ENCODE measurements around the gene FTO. TPM values are rescaled to one million over a fixed set of nuclear protein-coding genes. Genes with fewer than 3 reads are reported as not detected.

The FTO gene
- total RNA-seq, 1 donor from 2014 or later: 67.7 TPM

DNA sequence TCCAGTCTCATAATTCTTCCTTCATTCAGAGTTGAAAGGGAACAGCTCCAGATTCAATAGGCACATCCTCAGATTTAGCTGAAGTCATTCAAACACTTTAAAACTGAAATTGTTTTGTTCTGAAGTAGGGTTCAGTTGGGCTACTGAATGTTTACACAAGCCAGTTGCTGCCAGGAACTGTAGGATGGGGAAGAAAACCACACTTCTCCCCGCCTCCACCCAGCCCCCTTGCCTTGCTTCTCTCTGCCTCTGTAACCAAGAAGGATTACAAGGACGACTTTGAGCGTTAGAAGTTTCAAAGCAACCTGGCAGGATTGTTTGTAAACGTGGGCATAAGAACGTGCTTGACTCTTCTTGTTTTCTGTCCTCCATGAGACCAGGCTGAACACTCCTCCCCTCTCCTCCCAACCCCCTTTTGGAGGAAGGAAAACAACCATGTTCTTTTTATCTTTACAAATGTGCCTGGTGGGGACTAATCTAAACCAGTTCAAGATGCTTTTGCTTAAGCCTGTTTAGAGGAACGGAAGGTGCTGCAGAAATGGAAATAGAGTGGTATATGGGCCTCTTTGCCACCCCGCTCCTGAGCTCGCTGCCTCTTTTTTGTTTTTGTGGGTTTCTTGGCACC is 287.9 kb downstream of the FTO start:
- intact Hi-C loops (cut with micrococcal nuclease): no loop called here

DNA sequence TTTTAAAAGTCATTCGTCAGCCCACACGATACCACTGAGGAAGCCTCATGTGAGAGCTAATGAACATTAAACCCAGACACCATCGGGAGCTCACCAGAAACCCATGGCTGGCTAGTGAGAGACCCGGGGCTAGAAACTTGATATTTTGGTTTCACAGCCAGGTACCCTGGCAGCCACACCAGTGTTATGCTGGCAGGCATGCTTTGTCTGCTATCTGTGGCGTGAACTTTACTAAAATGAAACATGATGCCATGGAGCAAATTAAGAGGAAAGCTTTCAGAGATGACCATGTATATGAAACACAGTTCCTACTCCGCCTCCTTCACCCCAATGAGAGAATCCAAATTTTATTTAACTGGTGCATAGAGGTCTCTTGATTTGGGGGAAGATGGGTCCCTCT is 291.4 kb downstream of the FTO start:
- intact Hi-C loops (cut with micrococcal nuclease): no loop called here

DNA sequence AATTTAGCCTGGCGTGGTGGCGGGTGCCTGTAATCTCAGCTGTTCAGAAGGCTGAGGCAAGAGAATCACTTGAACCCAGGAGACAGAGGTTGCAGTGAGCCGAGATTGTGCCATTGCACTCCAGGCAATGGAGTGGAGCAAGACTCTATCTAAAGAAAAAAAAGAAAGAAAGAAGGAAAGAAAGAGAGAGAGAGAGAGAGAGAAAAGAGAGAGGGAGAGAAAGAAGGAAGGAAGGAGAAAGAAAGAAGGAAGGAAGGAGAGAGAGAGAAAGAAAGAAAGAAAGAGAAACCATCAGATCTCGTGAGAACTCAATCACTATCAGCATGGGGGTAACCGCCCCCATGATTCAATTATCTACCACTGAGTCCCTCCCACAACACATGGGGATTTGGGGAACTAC is 293.0 kb downstream of the FTO start:
- intact Hi-C loops (cut with micrococcal nuclease): no loop called here

DNA sequence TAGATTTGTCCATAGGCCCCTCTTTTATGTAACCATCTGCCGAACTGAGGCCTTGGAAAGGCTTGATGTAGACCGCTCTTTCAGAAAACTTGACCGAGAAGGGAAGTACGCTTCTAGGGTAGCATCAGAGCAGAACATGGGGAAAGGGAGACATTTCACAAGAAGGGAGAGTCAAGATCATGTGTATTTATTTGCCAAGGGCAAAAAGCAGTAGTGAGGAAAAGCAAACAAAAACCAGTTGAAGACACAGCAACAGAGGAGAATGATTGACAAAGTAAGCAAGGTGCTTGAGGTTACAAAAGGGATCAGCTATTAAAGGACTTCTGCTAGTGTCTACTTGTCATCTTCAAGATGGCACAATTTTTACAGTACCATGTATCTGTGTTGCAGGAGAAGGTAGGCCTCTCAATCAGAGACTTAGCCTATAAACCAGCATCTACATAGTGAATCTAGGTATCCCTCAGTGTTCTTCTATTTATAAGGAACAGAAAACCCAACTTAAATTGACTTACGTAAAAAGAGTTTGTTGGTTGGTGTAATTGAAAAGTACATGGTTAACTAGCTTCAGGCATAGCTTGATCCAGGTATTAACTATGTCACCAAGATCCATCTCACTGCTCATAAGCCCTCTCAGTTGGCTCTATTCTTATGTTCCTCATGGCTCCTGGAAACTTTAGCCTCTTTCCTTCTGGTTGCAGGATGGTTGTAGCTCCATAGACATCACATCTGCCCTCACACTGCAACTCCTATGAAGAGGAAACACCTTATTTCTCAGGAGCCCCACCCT is 294.3 kb downstream of the FTO start:
- intact Hi-C loops (cut with micrococcal nuclease): no loop called here

DNA sequence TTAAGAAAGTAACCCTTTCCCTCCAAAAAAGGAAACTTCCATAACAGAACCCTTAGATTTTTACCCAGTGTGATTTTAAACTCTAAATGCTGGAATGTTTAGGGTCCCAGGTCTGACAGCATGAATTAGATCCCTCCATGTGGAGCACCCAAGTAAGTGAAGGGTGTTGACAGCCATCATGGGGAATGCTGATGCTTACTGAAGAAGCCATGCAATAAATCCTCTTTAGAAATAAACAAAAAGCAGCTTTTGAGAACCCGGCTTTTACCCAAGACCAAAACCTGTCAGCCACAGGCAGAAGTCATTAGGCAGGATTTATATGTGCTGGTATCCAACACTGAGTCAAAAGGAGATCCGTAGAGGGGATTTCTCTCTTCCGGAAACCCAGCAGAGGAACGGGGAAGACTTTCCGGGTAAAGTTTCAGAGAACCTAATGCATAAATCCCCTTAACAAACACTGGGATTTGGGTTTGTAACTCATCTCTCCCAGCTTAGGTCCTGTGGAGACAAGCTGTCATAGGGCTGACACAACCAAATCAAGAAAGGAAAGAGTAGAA is 295.1 kb downstream of the FTO start:
- intact Hi-C loops (cut with micrococcal nuclease): no loop called here

DNA sequence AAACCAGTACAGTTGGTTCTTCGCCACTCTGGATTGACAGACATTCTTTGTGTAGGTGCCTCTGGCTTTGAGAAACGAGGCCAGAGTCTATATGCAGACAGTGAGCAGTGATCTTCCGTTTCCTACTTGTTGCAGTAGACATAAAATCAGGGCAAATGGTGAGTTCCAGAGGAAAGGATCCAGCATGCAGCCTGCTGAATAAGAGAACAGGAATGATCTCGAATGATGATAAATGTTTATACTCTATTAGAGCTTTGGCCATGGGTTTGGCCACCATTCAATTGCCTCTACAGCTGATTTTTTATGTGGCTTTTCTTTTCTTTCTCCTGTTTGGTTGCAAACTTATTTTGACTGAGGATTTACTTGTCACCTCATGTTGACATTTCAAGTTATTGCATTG is 295.9 kb downstream of the FTO start:
- intact Hi-C loops (cut with micrococcal nuclease): no loop called here

DNA sequence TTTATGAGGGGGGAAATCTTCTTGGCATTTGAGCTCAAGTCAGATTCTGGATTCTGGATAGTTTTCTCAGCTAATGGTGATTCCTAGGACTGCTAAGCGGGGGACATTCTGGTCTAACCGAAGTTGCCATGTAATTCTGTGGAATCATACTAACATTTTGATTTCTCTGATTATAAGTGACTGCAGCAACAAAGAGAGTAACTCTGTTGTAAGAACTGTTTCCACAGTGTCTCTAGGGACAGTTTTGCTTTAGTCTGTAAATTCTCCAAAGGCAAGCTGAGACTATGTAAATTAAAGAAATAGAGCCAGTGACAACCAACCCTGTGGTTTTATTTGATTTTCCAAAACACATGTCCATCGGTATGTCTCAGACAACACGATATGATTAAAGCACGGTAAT is 296.4 kb downstream of the FTO start:
- intact Hi-C loops (cut with micrococcal nuclease): no loop called here

DNA sequence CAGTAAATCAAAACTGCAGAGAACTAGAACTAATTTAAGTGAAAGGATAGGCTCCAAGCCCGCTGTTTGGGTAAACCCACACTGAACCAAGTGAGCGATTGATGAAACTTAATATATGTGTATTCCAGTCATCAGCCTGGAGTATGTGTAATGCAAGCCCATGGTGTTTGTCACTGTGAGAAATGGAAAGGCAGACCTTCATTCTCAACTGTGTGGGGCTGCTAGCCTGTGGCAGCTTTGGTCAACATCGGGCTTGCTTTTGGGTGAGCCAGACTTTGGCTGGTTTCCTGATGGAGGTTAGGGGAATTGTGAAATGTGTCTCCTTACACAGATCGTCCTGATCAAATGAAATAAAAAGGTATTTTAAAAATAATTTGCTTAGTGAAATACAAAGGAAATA is 302.7 kb downstream of the FTO start:
- intact Hi-C loops (cut with micrococcal nuclease): no loop called here

DNA sequence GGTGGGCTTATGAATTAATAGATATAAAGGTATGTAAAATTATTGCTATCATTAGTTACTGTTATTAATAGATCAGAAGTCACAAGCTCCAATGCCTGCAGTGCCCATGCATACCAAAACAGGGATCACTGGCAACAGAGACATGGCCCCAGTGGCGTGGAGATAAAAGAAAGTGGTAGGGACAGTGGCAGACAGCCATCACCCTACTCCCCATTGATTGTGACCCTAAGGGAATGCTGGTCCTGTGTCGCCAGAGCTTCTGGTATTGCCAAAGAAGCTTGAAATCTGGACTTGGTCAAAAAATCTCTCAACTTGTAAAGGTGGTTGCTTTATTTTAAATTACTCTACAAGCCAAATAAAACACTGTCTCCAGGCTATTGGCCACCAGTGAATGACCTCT is 303.5 kb downstream of the FTO start:
- intact Hi-C loops (cut with micrococcal nuclease): no loop called here

DNA sequence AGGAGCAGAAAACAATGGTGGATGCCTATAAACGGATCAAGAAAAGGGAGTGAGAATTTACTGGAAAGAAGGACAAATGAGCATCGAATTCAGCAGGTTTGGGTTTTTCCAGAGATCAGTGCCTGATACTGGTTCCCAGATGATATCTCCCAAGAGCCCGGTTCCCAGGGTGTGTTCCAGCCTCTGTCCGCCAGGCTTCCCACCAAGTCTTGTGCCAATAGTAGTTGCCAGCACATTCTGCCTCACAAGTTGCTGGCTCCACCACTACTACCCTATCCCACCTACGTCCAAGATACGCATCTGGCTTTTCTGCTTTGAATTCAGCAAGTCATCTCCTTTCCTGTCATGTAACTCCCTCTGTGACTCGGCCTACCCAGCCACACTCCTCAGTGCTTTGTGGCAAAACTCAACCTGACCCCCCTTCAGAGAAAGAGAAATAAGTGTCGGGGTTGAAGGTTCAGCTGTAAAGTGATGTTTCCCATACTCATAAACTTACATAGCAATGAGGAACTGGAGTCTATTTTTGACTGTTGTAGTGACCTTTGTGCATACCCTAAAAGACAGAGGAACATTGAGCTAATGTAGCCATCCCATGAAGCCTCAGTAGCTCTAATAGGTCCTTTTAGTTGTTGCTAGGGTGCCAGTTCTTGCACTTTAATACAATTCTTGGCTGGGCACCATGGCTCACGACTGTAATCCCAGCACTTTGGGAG is 305.7 kb downstream of the FTO start:
- intact Hi-C loops (cut with micrococcal nuclease): no loop called here

DNA sequence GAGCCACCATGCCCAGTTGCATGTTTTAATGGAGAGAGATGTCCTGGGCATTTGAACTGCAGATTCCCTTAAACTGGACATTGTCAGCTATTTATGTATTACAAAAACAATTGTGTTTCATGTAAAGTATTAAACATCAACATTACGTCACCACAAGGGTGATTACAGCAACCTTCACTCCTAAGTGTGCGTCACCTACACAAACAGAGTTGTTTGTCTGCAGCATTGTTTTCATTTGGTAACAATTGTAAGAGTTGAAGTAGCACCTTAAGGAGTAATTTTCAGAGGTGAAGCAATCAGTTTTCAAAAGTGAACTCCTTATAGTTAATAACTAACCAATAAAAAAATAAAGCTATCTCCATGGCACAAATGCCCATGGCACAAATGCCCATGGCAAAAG is 311.2 kb downstream of the FTO start:
- intact Hi-C loops (cut with micrococcal nuclease): no loop called here

DNA sequence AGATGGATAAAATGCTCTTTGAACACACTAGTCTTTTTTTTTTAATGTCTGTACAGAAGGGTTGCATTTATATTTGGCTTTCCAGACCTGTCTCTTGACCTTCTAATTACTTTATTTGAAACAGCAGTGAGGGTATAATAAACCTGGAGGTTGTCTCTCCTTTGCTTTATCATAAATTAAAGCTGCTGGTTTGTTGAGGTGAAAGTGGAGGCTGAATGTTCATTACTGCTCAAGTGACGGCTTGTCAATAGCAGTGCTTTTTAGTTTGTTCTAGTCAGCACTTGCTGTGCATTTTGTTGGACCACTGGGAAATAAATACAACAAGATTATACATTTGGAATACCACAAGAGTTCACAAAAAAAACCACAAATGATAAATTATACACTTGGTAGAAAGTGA is 318.4 kb downstream of the FTO start:
- intact Hi-C loops (cut with micrococcal nuclease): no loop called here

DNA sequence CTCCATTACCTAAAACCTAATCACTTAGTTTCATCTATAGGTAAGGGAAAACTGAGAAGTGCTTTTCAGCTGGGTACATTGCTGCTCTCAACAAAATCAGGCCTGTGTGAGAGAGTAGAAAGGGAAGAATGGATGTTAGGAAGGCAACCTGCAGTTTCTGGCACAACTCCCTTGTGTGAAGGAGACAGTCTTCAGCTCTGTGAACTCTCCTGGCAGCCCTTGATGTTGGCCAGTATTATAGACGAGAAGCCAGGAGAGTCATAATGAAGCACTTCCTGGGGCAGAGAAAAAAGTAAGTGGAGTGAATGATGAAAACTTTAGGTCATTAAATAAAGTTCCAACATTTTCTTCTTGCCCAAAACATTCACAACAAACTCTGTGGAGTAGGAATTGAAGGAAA is 322.5 kb downstream of the FTO start:
- intact Hi-C loops (cut with micrococcal nuclease): no loop called here

DNA sequence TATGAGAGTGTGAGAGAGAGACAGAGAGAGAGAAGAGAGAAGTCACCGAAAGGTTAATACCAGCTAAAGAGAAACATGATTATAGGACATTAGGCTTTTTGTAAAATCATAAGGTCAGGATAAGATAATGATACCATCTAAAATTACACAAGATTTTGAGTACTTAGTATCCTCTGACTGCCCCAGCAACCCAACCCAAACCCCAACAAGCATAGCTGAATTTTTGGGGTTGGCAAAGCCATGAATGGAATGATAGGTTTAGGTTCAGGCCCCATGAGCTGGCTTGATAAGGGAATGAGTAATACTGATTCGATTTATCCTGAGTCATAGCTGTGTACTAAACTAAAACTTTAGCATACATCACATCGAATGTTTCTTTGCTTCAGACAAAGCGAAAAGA is 323.1 kb downstream of the FTO start:
- intact Hi-C loops (cut with micrococcal nuclease): no loop called here

DNA sequence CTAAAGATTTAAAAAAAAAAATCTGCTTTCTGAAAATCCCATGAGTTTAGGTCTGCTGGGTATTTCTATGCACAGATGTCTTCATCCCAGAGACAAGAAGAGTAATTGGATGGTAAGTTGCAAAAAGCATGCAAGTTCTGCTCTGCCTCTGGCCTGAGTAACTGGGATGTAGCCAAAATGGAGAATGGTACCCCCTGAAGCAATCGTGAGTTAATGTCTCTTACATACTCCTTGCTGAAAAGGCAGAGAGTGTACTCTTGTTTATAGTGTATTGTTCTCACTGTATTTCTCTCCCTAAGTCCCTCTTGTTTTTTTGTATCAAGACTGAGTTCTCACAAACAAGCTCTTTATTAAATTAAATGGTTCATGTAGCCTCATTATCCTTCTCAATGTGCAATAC is 323.6 kb downstream of the FTO start:
- intact Hi-C loops (cut with micrococcal nuclease): no loop called here

DNA sequence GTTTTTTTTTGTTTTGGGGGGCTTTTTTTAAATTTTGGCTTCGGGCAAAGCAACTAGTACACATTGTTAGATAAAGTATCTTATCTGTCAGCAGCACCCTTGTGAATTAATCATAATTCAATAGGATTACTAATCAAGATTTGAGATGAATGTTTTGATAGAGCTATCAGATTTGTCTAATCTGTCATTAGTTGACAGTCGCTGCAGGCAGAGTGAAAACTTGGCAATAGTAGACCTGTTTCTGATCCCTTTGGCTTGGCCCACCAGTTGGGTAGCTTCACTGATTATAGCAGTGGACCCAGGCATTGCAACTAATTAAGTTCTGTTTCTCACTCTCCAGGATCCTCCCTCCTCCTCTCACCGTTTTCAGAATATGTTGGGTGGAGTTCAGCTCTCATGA is 324.0 kb downstream of the FTO start:
- intact Hi-C loops (cut with micrococcal nuclease): no loop called here

DNA sequence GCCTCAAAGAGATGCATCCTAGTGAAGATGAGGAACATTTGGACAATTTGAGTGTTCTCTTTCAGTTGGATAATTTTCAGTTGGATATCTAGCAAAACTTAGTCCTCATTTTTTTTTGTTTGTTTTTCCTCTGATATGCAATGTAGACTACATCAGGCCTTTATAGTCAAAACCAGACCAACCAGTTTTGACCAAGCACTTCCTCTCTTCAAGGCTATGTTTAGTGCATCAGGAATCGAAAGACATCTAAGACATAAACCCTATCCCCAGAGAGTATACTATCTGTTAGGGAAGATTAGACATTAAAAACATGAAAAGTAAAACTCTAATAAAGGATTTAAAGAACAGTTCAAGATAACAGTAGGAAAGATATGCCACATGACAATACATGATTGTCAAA is 326.5 kb downstream of the FTO start:
- intact Hi-C loops (cut with micrococcal nuclease): no loop called here

DNA sequence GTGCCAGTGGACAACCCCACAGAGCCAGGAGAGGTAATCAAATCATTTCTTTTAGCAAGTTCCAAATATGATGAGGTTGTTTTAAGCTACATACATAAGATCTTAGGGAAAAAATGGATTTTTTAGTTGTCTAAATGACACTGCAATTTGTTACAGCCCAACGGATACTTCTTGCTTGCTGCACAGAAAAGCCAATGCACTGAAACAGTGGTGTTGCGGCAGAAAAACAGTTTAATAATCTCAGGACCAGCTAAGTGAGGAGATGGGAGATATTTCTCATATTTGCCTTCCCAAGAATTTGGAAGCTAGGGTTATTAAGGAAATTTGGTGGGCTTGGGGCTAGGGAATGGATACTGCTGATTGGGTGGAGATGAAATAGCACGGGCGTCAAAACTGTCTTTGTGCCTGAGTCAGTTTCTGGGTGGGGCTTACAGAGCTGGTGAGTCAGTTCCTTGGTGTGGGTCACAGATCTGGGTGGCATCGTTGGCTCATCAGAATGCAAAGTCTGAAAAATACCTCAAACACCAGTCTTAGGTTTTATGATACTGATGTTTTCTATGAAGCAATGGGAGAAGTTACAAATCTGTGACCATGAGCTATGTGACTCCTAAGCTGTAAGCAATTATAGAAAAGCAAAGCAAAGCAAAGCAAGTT is 327.3 kb downstream of the FTO start:
- intact Hi-C loops (cut with micrococcal nuclease): no loop called here

DNA sequence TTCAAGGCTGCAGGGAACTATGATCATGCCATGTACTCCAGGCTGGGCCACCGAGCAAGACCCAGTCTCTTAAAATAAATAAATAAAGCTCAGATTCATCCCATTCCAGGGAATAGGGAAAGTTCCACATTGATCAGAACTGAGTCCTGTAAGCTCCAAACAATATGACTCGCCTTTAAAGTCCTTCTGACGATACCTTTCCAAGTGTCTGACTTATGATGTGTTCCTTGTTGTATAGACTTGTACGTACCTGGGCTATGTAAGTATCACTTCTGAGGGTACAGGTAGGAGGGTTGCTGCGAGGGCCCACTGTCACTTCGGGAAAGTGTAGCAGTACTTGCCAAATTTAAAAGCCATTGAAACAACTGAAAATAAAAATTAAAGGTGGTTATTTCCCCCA is 329.8 kb downstream of the FTO start:
- intact Hi-C loops (cut with micrococcal nuclease): no loop called here

DNA sequence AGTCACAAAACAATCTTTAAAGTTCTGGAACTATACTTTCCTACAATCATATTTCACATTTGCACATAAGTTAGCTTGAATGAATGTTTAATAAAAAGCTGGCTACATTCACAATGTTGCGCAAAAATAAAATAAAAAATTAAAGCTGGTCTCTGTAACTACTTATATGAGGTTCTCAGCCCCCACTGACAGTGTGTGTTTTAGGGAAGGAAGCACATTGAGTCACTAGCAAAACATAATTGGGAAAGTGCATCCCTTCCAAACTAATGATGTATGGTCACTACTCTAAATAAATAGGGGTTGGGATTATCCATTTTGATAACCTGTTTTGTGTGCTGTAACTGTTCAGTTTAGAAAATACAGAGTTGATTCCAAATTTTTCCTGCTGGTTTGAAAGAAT is 330.7 kb downstream of the FTO start:
- intact Hi-C loops (cut with micrococcal nuclease): no loop called here

DNA sequence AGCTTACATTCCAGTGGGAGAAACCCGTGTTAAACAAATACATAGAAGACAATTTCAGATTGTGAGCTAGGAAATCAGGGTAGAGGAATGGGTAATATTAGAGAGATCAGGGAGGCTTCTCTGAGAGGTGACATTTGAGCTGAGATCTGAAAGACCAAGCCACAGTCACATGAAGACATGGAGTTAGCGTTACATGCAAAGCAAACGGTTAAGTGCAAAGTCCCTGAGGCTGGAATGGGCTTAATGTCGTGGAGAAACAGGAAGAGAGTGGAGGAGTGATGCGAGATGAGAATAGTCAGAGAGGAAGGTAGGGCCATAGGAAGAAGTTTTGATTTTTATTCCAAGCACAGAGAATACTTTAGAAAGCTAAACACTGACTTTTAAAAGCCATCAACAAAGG is 336.5 kb downstream of the FTO start:
- intact Hi-C loops (cut with micrococcal nuclease): no loop called here

DNA sequence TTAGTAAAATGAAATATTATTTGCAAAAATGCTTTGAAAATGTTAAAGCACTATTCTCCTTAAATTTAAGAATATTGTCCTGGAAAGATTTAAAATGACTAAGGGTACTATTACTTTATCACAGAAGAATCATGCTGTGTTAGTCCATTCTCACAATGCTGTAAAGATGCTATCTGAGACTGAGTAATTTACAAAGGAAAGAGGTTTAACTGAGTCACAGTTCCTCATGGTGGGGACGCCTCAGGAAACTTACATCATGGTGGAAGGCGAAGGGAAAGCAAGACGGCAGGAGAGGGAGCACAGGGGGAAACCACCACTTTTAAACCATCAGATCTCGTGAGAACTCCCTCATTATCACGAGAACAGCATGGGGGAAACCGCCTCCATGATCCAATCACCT is 337.0 kb downstream of the FTO start:
- intact Hi-C loops (cut with micrococcal nuclease): no loop called here
